GM12874 (cell line): Measurements from ENCODE around the gene NSUN6.

ENCODE experiments used
- TF ChIP-seq, protein P1 (sequence below): IDR thresholded peaks from 2 replicates; pipeline ENCODE4 v1.5.1; 2011; ENCODE audit warnings: low read depth, mild to moderate bottlenecking, control low read depth, low read length, moderate library complexity; ENCODE audit not compliant: insufficient read depth

Gene NSUN6

GRCh38 chr10:18666810-18667209 lies 15.4 kb upstream of the NSUN6 start:
- TF ChIP-seq, protein P1, sequence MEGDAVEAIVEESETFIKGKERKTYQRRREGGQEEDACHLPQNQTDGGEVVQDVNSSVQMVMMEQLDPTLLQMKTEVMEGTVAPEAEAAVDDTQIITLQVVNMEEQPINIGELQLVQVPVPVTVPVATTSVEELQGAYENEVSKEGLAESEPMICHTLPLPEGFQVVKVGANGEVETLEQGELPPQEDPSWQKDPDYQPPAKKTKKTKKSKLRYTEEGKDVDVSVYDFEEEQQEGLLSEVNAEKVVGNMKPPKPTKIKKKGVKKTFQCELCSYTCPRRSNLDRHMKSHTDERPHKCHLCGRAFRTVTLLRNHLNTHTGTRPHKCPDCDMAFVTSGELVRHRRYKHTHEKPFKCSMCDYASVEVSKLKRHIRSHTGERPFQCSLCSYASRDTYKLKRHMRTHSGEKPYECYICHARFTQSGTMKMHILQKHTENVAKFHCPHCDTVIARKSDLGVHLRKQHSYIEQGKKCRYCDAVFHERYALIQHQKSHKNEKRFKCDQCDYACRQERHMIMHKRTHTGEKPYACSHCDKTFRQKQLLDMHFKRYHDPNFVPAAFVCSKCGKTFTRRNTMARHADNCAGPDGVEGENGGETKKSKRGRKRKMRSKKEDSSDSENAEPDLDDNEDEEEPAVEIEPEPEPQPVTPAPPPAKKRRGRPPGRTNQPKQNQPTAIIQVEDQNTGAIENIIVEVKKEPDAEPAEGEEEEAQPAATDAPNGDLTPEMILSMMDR, result no peak

DNA sequence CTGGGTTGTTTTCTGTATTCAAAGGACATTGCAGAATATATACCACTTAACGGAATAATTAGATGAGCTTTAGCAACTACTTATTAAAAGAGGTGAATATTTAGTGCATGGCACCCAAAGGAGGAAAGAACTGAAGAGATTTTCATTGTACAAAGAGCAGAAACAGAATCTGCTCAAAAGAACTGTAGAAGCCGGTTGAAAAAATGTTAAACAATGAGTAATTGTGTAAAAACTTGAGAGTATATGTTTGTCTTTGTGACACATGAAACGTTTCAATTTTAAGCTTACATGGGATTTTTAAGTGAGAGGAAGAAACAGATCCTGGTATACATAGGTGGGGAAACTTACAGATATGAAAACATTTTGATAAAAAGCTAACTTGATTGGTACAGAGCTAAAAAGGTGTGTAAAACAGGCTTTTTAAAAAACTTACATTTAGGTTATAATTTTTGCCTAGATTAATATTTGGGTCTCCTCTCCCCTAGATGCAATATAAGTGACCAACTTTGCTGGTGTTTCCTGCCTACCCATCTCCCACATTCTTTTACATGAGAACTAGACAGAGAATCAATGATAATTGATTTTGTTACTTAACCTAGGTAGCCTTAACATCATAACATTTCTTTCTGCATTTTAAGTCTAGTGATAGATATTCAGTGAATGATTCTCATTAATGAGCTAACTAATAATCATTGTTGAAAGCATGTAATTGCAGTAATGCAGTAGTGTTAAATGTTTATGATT lies 14.6 kb upstream of the NSUN6 start:
- TF ChIP-seq, protein P1, result no peak

- TF ChIP-seq, protein P1, result no peak
These were observed 13.6 kb upstream of the NSUN6 start for GRCh38 chr10:18664841-18665478.

DNA sequence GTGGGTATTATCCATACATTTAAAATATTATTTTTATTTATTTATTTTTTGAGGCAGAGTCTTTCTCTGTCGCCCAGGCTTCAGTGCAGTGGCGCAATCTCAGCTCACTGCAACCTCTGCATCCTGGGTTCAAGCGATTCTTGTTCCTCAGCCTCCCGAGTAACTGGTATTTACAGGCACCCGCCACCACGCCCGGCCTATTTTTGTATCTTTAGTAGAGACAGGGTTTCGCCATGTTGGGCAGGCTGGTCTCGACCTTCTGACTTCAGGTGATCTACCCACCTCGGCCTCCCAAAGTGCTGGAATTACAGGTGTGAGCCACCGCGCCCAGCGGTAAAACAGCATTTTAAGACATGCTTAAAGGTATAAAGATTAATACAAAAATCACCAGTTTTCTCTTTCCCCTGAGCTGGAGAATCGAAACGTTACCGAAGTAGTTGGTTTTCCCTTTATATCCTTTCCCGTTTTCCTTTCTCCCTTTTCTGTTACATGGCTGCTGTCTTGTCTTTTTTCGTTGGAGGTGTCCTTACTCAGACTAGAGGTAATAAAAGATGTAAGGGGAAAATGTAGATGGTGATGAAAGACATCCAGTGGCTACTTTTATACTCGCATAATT lies 9.5 kb upstream of the NSUN6 start:
- TF ChIP-seq, protein P1, result no peak

DNA sequence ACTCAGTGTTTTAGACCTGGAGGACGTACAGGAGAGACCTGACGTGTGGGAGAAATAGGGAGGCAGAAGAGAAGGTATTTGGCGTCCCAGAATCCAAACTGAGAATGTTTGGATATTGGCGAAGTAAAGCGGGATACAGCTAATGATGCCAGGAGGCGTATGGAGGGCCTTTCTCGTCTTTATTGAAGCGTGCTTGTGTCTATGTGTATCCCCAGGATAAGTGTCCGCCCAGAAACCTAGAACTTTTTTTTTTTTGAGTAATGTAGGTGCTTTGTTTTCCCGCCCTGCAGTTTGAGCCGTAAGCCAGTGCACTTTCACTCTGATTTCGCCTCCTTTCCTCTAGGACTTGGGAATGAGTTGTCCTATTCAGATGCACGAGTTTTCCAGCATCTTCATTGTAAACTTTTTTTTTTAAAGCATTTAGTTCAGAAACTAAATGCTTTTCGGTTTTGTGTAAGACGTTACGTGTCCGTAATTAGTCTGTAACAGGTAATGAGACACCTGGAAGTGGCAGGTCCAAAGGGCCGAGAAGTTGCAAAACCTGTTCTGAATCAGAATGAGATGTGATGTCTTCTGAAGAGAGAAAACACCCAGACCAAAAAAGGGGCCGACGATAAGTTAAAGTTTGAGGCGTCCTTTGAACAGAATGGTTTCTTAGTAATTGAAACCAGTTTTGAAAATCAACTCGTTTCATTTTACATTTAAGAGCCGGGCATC lies 8.6 kb upstream of the NSUN6 start:
- TF ChIP-seq, protein P1, result no peak

GRCh38 chr10:18659125-18659818 lies 7.9 kb upstream of the NSUN6 start, which contains the start of gene ARL5B:
Gene ARL5B, plus strand, starts transcription at chr10:18659431. Its CDS starts 207 bp downstream, at chr10:18659638.
- TF ChIP-seq, protein P1, result no peak
